HepG2 (cell line): Measurements from ENCODE around the gene HUNK. TPM values are rescaled to one million over a fixed set of nuclear protein-coding genes. Genes with fewer than 3 reads are reported as not detected.

Source experiments
- ATAC-seq: fragments of 200-7000 bp; cut with Tn5 transposase; 3 replicates; pipeline ENCODE4 v1.9.1; 2020; ENCODE audit warnings: mild to moderate bottlenecking, moderate library complexity
- BruUV-seq: library from RNA; stranded (reverse); fragments of 400-500 nt; replicated peaks from 2 replicates; lab custom pipeline; 2021; lab: Mats Ljungman, UMichigan
- CTCF ChIA-PET: fragments of 300-600 bp; formaldehyde crosslinking; extraction: SDS; loops from one replicate; lab custom pipeline; 2021; ENCODE audit warnings: low total read pairs, inconsistent platforms, low intra/inter-chr PET ratio; lab: Yijun Ruan, JAX
- POLR2A ChIA-PET: fragments of 350-600 bp; sonication (Branson Sonifier 250); formaldehyde crosslinking; loops from one replicate; lab custom pipeline; 2020; ENCODE audit warnings: antibody characterized with exemption, inconsistent platforms; lab: Yijun Ruan, JAX
- DNase-seq: peaks from one replicate; pipeline ENCODE4 v3.0.0-alpha.2; 2015; ENCODE audit warnings: low spot score
- FAIRE-seq: peaks from 3 replicates; lab custom pipeline; 2011; peaks lifted over from hg19 to GRCh38; lab: Jason Lieb, UNC
- H2AFZ ChIP-seq: one replicate; pipeline ENCODE4 v1.6.1; 2011; ENCODE audit warnings: low read length, inconsistent platforms
- H3K27ac ChIP-seq: fragments of 300-600 bp; 3 replicates; pipeline ENCODE4 v1.8.0; 2011; ENCODE audit warnings: mixed run types, mild to moderate bottlenecking, mixed read lengths, low read length, inconsistent platforms; ENCODE audit not compliant: insufficient read depth; ENCODE audit errors: extremely low read length
- H3K27me3 ChIP-seq, 2 experiments: fragments of 200-600 bp in 1 of 2; 2 replicates in 1 of 2; 3 replicates in 1 of 2; pipeline versions ENCODE4 v1.6.0 to v1.8.0; 2011; ENCODE audit warnings: low read length in 2 of 2, mild to moderate bottlenecking in 2 of 2, moderate library complexity in 2 of 2, inconsistent platforms in 1 of 2; ENCODE audit not compliant: insufficient read depth in 2 of 2, control insufficient read depth in 1 of 2
- H3K36me3 ChIP-seq, 2 experiments: fragments of 200-600 bp in 1 of 2; replicated peaks in 1 of 2; 2 replicates in 1 of 2; 3 replicates in 1 of 2; pipeline versions ENCODE4 v1.5.1 to v1.8.0; 2011; ENCODE audit warnings: low read length in 2 of 2, inconsistent platforms in 1 of 2; ENCODE audit not compliant: insufficient read depth in 2 of 2, control insufficient read depth in 1 of 2
- H3K4me1 ChIP-seq: 2 replicates; pipeline ENCODE4 v1.5.1; 2012; ENCODE audit warnings: low read length, inconsistent platforms; ENCODE audit not compliant: insufficient read depth
- H3K4me2 ChIP-seq: 2 replicates; pipeline ENCODE4 v1.6.0; 2011; ENCODE audit warnings: low read depth, low read length, inconsistent platforms
- H3K4me3 ChIP-seq, 3 experiments: fragments of 200-600 bp in 1 of 3; sonication (generic), shearing (Covaris generic) in 1 of 3; replicated peaks in 1 of 3; 2 replicates each; pipeline ENCODE4 v1.5.1; 2011 to 2016; ENCODE audit warnings: low read length in 3 of 3, inconsistent platforms in 2 of 3, low read depth in 2 of 3, mild to moderate bottlenecking in 2 of 3, control low read depth in 1 of 3, mixed read lengths in 1 of 3; ENCODE audit not compliant: insufficient read depth in 1 of 3
- H3K79me2 ChIP-seq: one replicate; pipeline ENCODE4 v1.6.1; 2011; ENCODE audit warnings: low read length, inconsistent platforms; ENCODE audit not compliant: insufficient read depth
- H3K9ac ChIP-seq: 2 replicates; pipeline ENCODE4 v1.6.0; 2011; ENCODE audit warnings: mild to moderate bottlenecking, low read depth, low read length, inconsistent platforms; ENCODE audit not compliant: insufficient read depth
- H3K9me3 ChIP-seq: 2 replicates; pipeline ENCODE4 v1.5.1; 2012; ENCODE audit warnings: mild to moderate bottlenecking, low read length
- H4K20me1 ChIP-seq: 2 replicates; pipeline ENCODE4 v1.6.0; 2011; ENCODE audit warnings: inconsistent platforms, mild to moderate bottlenecking, low read length, moderate library complexity; ENCODE audit not compliant: insufficient read depth
- BHLHE40 ChIP-seq: IDR thresholded peaks from 2 replicates; pipeline ENCODE4 v1.6.1; 2011; ENCODE audit warnings: low read length, improper control_type of control experiment
- FOSL1 ChIP-seq: sonication (generic); formaldehyde crosslinking; IDR thresholded peaks from 2 replicates; pipeline ENCODE4 v1.9.0; 2021; ENCODE audit warnings: missing genetic modification reagents, borderline replicate concordance
- FOXJ3 ChIP-seq: sonication (generic); formaldehyde crosslinking; IDR thresholded peaks from 2 replicates; pipeline ENCODE4 v1.4.0; 2020; ENCODE audit warnings: missing genetic modification reagents, mild to moderate bottlenecking, borderline replicate concordance
- NFRKB ChIP-seq: fragments of 450-650 bp; IDR thresholded peaks from 2 replicates; pipeline ENCODE4 v1.6.1; 2017
- NFYC ChIP-seq: IDR thresholded peaks from 2 replicates; pipeline ENCODE4 v1.6.1; 2016; ENCODE audit warnings: missing genetic modification reagents, missing compliant biosample characterization
- REPIN1 ChIP-seq: sonication (generic); formaldehyde crosslinking; IDR thresholded peaks from 2 replicates; pipeline ENCODE4 v1.8.0; 2022; ENCODE audit warnings: missing genetic modification reagents, low read depth, mild to moderate bottlenecking, borderline replicate concordance
- TEAD3 ChIP-seq: optimal IDR thresholded peaks from 2 replicates; pipeline ENCODE3; 2016; ENCODE audit warnings: borderline replicate concordance
- ZNF10 ChIP-seq: sonication (generic); formaldehyde crosslinking; IDR thresholded peaks from 2 replicates; pipeline ENCODE4 v1.4.0; 2020; ENCODE audit warnings: mild to moderate bottlenecking, low read depth, missing genetic modification reagents, borderline replicate concordance
- ZNF138 ChIP-seq: sonication (generic); formaldehyde crosslinking; IDR thresholded peaks from 2 replicates; pipeline ENCODE4 v1.5.0; 2020; ENCODE audit warnings: mild to moderate bottlenecking, low read depth, missing genetic modification reagents
- ZNF552 ChIP-seq: sonication (generic); formaldehyde crosslinking; IDR thresholded peaks from 2 replicates; pipeline ENCODE4 v1.9.0; 2022; ENCODE audit warnings: missing genetic modification reagents, mild to moderate bottlenecking, borderline replicate concordance
- ZNF580 ChIP-seq: IDR thresholded peaks from 2 replicates; pipeline ENCODE4 v1.6.1; 2016; ENCODE audit warnings: low read depth, borderline replicate concordance
- WGBS: methylation state at CpG from one replicate; pipeline ENCODE4 v1.1.6; 2017; ENCODE audit warnings: low lambda C conversion rate; 5-methylcytosine and 5-hydroxymethylcytosine counted together
- in situ Hi-C: cut with HindIII; loops from 2 replicates; pipeline ENCODE4 v1.10.0; 2017; ENCODE audit warnings: low pct_unique_long_range_greater_than_20kb; ENCODE audit not compliant: extremely low pct_ligation_motif_present
- intact Hi-C: fragments of 100-400 bp; cut with micrococcal nuclease; formaldehyde crosslinking; loops from one replicate; pipeline ENCODE4 v1.10.0; 2022; ENCODE audit not compliant: unreplicated experiment
- polyA plus RNA-seq, 8 experiments: library from polyadenylated mRNA; depleted of rRNA in 3 of 8; stranded (reverse) in 7 of 8; unstranded in 1 of 8; fragments of >200 nt; fragmentation: Illumina TruSeq in 4 of 8; extraction: Trizol in 4 of 8; gene quantifications; 2 replicates each; pipeline versions ENCODE4 v1.2.1 to v1.2.3, GENCODE V29; 2011 to 2016; ENCODE audit warnings: low read depth in 4 of 8, missing spikeins in 1 of 8, mixed read lengths in 1 of 8; ENCODE audit not compliant: insufficient read depth in 1 of 8
- total RNA-seq, 5 experiments: library from RNA; depleted of rRNA; stranded (reverse); fragments of >200 nt; fragmentation: Illumina TruSeq; extraction: Trizol; gene quantifications; 2 replicates each; pipeline ENCODE4 v1.2.3, GENCODE V29; 2016; ENCODE audit warnings: low read depth in 1 of 5
- TF ChIP-seq, protein P1 (sequence below): sonication (generic); formaldehyde crosslinking; IDR thresholded peaks from 2 replicates; pipeline ENCODE4 v1.8.0; 2022; ENCODE audit warnings: mild to moderate bottlenecking, missing genetic modification reagents; ENCODE audit not compliant: insufficient replicate concordance

The HUNK gene
- total and polyA plus RNA-seq, 2 of the 13 experiments (the other 11 are each of a cell fraction or from before 2014, with no cell fraction given) = 1.8 to 1.9 TPM

DNA sequence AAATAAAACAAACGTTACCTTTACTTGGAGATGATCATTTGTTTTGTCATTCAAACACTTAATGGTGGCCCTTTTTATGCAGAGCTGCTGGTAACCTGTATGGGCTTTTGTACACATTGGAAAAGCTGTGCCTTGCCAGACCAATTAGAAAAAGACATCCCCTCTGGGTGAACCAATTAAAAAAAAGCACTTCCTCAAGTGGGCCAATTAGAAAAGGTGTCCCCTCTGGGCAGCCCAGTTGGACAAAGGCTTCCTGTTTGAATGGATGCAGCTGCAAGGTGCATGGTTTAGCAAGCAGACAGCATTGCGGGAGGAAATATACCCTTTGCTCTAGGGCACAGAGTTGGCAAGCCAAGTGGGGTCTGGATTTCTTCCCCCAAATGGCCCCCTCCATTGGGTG, 21.6 kb downstream of the HUNK start:
- ChIA-PET CTCF (no interaction called here), POLR2A (interaction anchor here (1.6 to 1.9 kb wide), 3 partner anchors 14 to 21 kb away, joined by 3 to 9 read pairs (median 5); partner anchors contain the start of gene HUNK)
- Histone ChIP-seq H3K4me2 (peak overlapping the region; percentile 61), H4K20me1 (no peaks in the 10 kb centered on the region), H3K79me2 (peaks cover 21% of the 10 kb centered on the region), H3K9me3 (no peaks in the 10 kb centered on the region), H3K36me3 (no peaks in the 10 kb centered on the region), H3K27ac (peak overlapping the region; percentile 51), H3K4me3 (peak overlapping the region in 1 of 3 experiments; percentile 2; a peak in 1 of 6 replicates), H3K4me1 (peaks cover 87% of the 10 kb centered on the region), H2AFZ (no peak overlapping the region)
- FAIRE-seq (no peak), DNase-seq (no peak)
- no TSS peak for BruUV-seq
- 69% methylated on average over 2 of the region's 2 CpGs for WGBS
- intact Hi-C loops = no loop called here
- TF ChIP-seq NFYC (CRISPR knock-in tag) (peak; percentile 49), ZNF552 (CRISPR knock-in tag) (no peak)
- TF ChIP-seq, all 625 proteins: peak for 1
- ATAC-seq = peak; percentile 60
- Histone ChIP-seq H3K27me3 (no peaks in the 10 kb centered on the region), H3K9ac (no peak overlapping the region)
- in situ Hi-C loops = no loop called here

DNA sequence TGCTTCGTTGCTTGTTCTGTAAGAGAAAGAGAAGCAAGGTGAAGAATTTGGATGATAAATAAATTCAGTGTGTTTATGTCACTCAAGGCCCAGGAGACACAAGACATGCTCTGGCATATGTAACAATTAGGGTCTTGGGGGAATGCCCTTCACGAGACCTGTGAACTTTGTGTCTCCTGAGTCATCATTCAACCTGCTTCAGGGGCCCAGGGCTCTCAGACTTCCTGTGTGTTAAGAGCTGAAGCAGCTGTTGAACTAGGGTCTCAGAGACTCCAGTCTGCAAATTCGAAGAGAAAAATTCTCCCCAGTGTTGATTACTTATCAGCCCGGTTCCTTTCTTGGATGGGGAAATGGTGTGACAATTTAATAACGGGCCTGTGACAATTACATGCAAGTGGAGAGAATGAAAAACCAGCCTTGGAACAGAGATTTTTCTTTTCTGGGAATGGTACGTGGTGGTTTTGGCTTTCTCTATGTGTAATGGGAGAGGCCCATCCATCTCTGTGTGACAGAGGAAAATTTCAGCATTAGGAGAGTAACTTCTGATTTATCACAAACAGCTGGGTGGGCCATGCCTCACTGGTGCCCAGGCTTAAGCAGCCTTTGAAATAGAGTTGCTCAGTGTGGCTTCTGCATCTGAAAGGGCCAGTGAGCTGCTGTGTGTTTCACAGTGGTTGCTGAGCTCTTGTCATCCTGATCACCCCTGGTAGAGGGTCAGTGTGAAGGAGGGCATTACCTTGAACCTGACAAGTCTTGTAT, 22.4 kb downstream of the HUNK start:
- CTCF ChIA-PET = no interaction called here
- FAIRE-seq (peak; percentile 51), DNase-seq (peak; percentile 60), ATAC-seq (peak; percentile 63)
- H3K79me2 ChIP-seq = peaks cover 21% of the 10 kb centered on the region
- peak overlapping the region; percentile 8; the same call in 1 of the 2 replicates for H3K9ac ChIP-seq
- H4K20me1 ChIP-seq = no peaks in the 10 kb centered on the region
- in situ Hi-C loops (no loop called here), intact Hi-C loops (no loop called here)
- peak overlapping the region; percentile 51 for H3K27ac ChIP-seq
- no peak overlapping the region for H2AFZ ChIP-seq
- POLR2A ChIA-PET = interaction anchor here (0.9 to 1.9 kb wide), 4 partner anchors 13 to 22 kb away, joined by 3 to 9 read pairs (median 5); partner anchors contain the start of gene HUNK
- H3K4me2 ChIP-seq = peak overlapping the region; percentile 61
- H3K4me1 ChIP-seq = peaks cover 89% of the 10 kb centered on the region
- H3K36me3 ChIP-seq = no peaks in the 10 kb centered on the region
- TSS peak; percentile 57 for BruUV-seq
- no peaks in the 10 kb centered on the region for H3K9me3 ChIP-seq
- 36% methylated on average over 6 of the region's 6 CpGs for WGBS
- peak overlapping the region in 1 of 3 experiments; percentile 2; a peak in 1 of 6 replicates for H3K4me3 ChIP-seq
- H3K27me3 ChIP-seq = no peaks in the 10 kb centered on the region
- peak; percentile 45; the same call in 1 of the 2 replicates for TF ChIP-seq FOSL1 (CRISPR knock-in tag)
- peak; percentile 38 for TF ChIP-seq TEAD3
- TF ChIP-seq, protein P1, sequence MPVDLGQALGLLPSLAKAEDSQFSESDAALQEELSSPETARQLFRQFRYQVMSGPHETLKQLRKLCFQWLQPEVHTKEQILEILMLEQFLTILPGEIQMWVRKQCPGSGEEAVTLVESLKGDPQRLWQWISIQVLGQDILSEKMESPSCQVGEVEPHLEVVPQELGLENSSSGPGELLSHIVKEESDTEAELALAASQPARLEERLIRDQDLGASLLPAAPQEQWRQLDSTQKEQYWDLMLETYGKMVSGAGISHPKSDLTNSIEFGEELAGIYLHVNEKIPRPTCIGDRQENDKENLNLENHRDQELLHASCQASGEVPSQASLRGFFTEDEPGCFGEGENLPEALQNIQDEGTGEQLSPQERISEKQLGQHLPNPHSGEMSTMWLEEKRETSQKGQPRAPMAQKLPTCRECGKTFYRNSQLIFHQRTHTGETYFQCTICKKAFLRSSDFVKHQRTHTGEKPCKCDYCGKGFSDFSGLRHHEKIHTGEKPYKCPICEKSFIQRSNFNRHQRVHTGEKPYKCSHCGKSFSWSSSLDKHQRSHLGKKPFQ (CRISPR knock-in tag) = no peak
- TF ChIP-seq NFRKB = no peak
- no peak for TF ChIP-seq REPIN1 (CRISPR knock-in tag)
- TF ChIP-seq BHLHE40 = peak; percentile 64
- TF ChIP-seq ZNF138 (CRISPR knock-in tag) = no peak
- no peak for TF ChIP-seq ZNF10 (CRISPR knock-in tag)
- TF ChIP-seq ZNF580 (CRISPR knock-in tag) = peak; percentile 53; the same call in 1 of the 2 replicates
- TF ChIP-seq FOXJ3 = no peak
